HepG2 (cell line): ENCODE results near the gene OCSTAMP. TPM values are rescaled to one million over a fixed set of nuclear protein-coding genes. Genes with fewer than 3 reads are reported as not detected.

ENCODE experiments used
- BCL6 ChIP-seq: IDR thresholded peaks from 2 replicates; pipeline ENCODE4 v1.6.1; 2016; ENCODE audit warnings: missing genetic modification reagents, missing compliant biosample characterization
- FOXJ3 ChIP-seq: sonication (generic); formaldehyde crosslinking; IDR thresholded peaks from 2 replicates; pipeline ENCODE4 v1.4.0; 2020; ENCODE audit warnings: missing genetic modification reagents, mild to moderate bottlenecking, borderline replicate concordance
- GLI4 ChIP-seq: sonication (generic); formaldehyde crosslinking; IDR thresholded peaks from 2 replicates; pipeline ENCODE4 v1.5.1; 2020; ENCODE audit warnings: missing genetic modification reagents, mild to moderate bottlenecking, moderate library complexity, borderline replicate concordance
- KMT2A ChIP-seq: sonication (generic); formaldehyde crosslinking; IDR thresholded peaks from 2 replicates; pipeline ENCODE4 v1.4.0; 2020; ENCODE audit warnings: missing genetic modification reagents
- SP2 ChIP-seq: sonication (generic); formaldehyde crosslinking; IDR thresholded peaks from 2 replicates; pipeline ENCODE4 v1.5.1; 2020; ENCODE audit warnings: mild to moderate bottlenecking, missing genetic modification reagents
- STAT6 ChIP-seq: sonication (generic); formaldehyde crosslinking; IDR thresholded peaks from 2 replicates; pipeline ENCODE4 v1.4.0; 2020; ENCODE audit warnings: missing genetic modification reagents, mild to moderate bottlenecking, borderline replicate concordance
- ZFP36L2 ChIP-seq: sonication (generic); formaldehyde crosslinking; IDR thresholded peaks from 2 replicates; pipeline ENCODE4 v1.4.0; 2020; ENCODE audit warnings: missing genetic modification reagents
- ZFX ChIP-seq: sonication (generic); formaldehyde crosslinking; IDR thresholded peaks from 2 replicates; pipeline ENCODE4 v1.4.0; 2020; ENCODE audit warnings: mild to moderate bottlenecking, low read depth, missing genetic modification reagents, moderate library complexity
- ZNF207 ChIP-seq: fragments of 450-650 bp; IDR thresholded peaks from 2 replicates; pipeline ENCODE4 v1.6.1; 2016; ENCODE audit warnings: antibody characterized with exemption, borderline replicate concordance
- ZNF713 ChIP-seq: sonication (generic); formaldehyde crosslinking; IDR thresholded peaks from 2 replicates; pipeline ENCODE4 v1.4.0; 2020; ENCODE audit warnings: mild to moderate bottlenecking, missing genetic modification reagents
- ZSCAN21 ChIP-seq: sonication (generic); formaldehyde crosslinking; IDR thresholded peaks from 2 replicates; pipeline ENCODE4 v1.8.0; 2022; ENCODE audit warnings: mild to moderate bottlenecking, missing genetic modification reagents, moderate library complexity, borderline replicate concordance
- polyA plus RNA-seq, 8 experiments: library from polyadenylated mRNA; depleted of rRNA in 3 of 8; stranded (reverse) in 7 of 8; unstranded in 1 of 8; fragments of >200 nt; fragmentation: Illumina TruSeq in 4 of 8; extraction: Trizol in 4 of 8; gene quantifications; 2 replicates each; pipeline versions ENCODE4 v1.2.1 to v1.2.3, GENCODE V29; 2011 to 2016; ENCODE audit warnings: low read depth in 4 of 8, missing spikeins in 1 of 8, mixed read lengths in 1 of 8; ENCODE audit not compliant: insufficient read depth in 1 of 8
- total RNA-seq, 5 experiments: library from RNA; depleted of rRNA; stranded (reverse); fragments of >200 nt; fragmentation: Illumina TruSeq; extraction: Trizol; gene quantifications; 2 replicates each; pipeline ENCODE4 v1.2.3, GENCODE V29; 2016; ENCODE audit warnings: low read depth in 1 of 5
- TF ChIP-seq, protein P1 (sequence below): IDR thresholded peaks from 2 replicates; pipeline ENCODE4 v1.6.1; 2016; ENCODE audit warnings: low read depth
- TF ChIP-seq, protein P2 (sequence below): sonication (generic); formaldehyde crosslinking; IDR thresholded peaks from 2 replicates; pipeline ENCODE4 v1.4.0; 2020; ENCODE audit warnings: mild to moderate bottlenecking, missing genetic modification reagents
- TF ChIP-seq, protein P3 (sequence below): sonication (generic); formaldehyde crosslinking; IDR thresholded peaks from 2 replicates; pipeline ENCODE4 v1.8.0; 2022; ENCODE audit warnings: mild to moderate bottlenecking, missing genetic modification reagents, moderate library complexity
- TF ChIP-seq, protein P4 (sequence below): sonication (generic); formaldehyde crosslinking; IDR thresholded peaks from 2 replicates; pipeline ENCODE4 v1.8.0; 2022; ENCODE audit warnings: mild to moderate bottlenecking, missing genetic modification reagents
- TF ChIP-seq, protein P5 (sequence below): sonication (generic); formaldehyde crosslinking; conservative IDR thresholded peaks from 2 replicates; pipeline ENCODE4 v1.8.0; 2022; ENCODE audit warnings: mild to moderate bottlenecking, moderate library complexity, missing genetic modification reagents

The OCSTAMP gene
- total and polyA plus RNA-seq, 2 of the 13 experiments (the other 11 are each of a cell fraction or from before 2014, with no cell fraction given): not detected

GRCh38 chr20:46512943-46513844 is 37.3 kb downstream of the OCSTAMP start, which contains the start of gene ZNF334 (continued):
- no peak for TF ChIP-seq STAT6 (CRISPR knock-in tag)
- TF ChIP-seq, protein P1, sequence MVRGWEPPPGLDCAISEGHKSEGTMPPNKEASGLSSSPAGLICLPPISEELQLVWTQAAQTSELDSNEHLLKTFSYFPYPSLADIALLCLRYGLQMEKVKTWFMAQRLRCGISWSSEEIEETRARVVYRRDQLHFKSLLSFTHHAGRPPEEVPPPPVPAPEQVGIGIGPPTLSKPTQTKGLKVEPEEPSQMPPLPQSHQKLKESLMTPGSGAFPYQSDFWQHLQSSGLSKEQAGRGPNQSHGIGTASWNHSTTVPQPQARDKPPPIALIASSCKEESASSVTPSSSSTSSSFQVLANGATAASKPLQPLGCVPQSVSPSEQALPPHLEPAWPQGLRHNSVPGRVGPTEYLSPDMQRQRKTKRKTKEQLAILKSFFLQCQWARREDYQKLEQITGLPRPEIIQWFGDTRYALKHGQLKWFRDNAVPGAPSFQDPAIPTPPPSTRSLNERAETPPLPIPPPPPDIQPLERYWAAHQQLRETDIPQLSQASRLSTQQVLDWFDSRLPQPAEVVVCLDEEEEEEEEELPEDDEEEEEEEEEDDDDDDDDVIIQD (CRISPR knock-in tag): no peak
- peak; percentile 80 for TF ChIP-seq ZFX (CRISPR knock-in tag)
- TF ChIP-seq GLI4 (CRISPR knock-in tag): 0 out of 2 replicates have a peak, but pooled peaks have one; percentile 55
- TF ChIP-seq, protein P2, sequence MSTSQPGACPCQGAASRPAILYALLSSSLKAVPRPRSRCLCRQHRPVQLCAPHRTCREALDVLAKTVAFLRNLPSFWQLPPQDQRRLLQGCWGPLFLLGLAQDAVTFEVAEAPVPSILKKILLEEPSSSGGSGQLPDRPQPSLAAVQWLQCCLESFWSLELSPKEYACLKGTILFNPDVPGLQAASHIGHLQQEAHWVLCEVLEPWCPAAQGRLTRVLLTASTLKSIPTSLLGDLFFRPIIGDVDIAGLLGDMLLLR: peak; percentile 58; the same call in 1 of the 2 replicates
- TF ChIP-seq BCL6 (CRISPR knock-in tag): no peak
- no peak for TF ChIP-seq ZFP36L2 (CRISPR knock-in tag)
- TF ChIP-seq ZNF207: no peak
- TF ChIP-seq SP2 (CRISPR knock-in tag): peak; percentile 43
- TF ChIP-seq ZSCAN21 (CRISPR knock-in tag): no peak
- TF ChIP-seq, protein P3, sequence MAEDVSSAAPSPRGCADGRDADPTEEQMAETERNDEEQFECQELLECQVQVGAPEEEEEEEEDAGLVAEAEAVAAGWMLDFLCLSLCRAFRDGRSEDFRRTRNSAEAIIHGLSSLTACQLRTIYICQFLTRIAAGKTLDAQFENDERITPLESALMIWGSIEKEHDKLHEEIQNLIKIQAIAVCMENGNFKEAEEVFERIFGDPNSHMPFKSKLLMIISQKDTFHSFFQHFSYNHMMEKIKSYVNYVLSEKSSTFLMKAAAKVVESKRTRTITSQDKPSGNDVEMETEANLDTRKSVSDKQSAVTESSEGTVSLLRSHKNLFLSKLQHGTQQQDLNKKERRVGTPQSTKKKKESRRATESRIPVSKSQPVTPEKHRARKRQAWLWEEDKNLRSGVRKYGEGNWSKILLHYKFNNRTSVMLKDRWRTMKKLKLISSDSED (CRISPR knock-in tag): no peak
- no peak for TF ChIP-seq ZNF713 (CRISPR knock-in tag)
- TF ChIP-seq, protein P4, sequence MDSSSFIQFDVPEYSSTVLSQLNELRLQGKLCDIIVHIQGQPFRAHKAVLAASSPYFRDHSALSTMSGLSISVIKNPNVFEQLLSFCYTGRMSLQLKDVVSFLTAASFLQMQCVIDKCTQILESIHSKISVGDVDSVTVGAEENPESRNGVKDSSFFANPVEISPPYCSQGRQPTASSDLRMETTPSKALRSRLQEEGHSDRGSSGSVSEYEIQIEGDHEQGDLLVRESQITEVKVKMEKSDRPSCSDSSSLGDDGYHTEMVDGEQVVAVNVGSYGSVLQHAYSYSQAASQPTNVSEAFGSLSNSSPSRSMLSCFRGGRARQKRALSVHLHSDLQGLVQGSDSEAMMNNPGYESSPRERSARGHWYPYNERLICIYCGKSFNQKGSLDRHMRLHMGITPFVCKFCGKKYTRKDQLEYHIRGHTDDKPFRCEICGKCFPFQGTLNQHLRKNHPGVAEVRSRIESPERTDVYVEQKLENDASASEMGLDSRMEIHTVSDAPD (CRISPR knock-in tag): no peak
- TF ChIP-seq KMT2A (CRISPR knock-in tag): peak; percentile 63; the same call in 1 of the 2 replicates
- TF ChIP-seq, protein P5, sequence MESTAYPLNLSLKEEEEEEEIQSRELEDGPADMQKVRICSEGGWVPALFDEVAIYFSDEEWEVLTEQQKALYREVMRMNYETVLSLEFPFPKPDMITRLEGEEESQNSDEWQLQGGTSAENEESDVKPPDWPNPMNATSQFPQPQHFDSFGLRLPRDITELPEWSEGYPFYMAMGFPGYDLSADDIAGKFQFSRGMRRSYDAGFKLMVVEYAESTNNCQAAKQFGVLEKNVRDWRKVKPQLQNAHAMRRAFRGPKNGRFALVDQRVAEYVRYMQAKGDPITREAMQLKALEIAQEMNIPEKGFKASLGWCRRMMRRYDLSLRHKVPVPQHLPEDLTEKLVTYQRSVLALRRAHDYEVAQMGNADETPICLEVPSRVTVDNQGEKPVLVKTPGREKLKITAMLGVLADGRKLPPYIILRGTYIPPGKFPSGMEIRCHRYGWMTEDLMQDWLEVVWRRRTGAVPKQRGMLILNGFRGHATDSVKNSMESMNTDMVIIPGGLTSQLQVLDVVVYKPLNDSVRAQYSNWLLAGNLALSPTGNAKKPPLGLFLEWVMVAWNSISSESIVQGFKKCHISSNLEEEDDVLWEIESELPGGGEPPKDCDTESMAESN: no peak
- no peak for TF ChIP-seq FOXJ3
